Measurements from ENCODE around the gene IQCE.

Gene IQCE

GRCh38 chr7:2558629-2559282 lies at the start of gene IQCE:
Gene IQCE (plus strand): TSS chr7:2558979. CDS start chr7:2559182, 203 bp downstream.
- no peaks in the 10 kb centered on the region for H3K79me2 ChIP-seq (ENCODE audit: insufficient read depth, low read length)
- H4K20me1 ChIP-seq (ENCODE audit: insufficient read depth, low read length): no peaks in the 10 kb centered on the region
- TF ChIP-seq EZH2 (IDR thresholded peaks at IDR 0.05; ENCODE audit: borderline replicate concordance, low read length) (no peak), CTCF (IDR thresholded peaks at IDR 0.05; ENCODE audit: low read length) (no peak)
- peaks cover under 1% of the 10 kb centered on the region; the same call in 1 of the 2 replicates for H3K36me3 ChIP-seq (ENCODE audit: insufficient read depth, low read length)
- H3K9me3 ChIP-seq (ENCODE audit: low read length): no peaks in the 10 kb centered on the region
- H3K4me2 ChIP-seq (ENCODE audit: low read length): peak within 1 kb of the TSS; percentile 80
- peaks cover 21% of the 10 kb centered on the region for H3K4me1 ChIP-seq (ENCODE audit: insufficient read depth, low read length, severe bottlenecking)
- peak within 1 kb of the TSS; percentile 59; the same call in 1 of the 2 replicates for H3K9ac ChIP-seq (ENCODE audit: low read length)
- no peaks in the 10 kb centered on the region for H3F3A ChIP-seq (ENCODE audit: insufficient read depth, low read length)
- no peak within 1 kb of the TSS for H3K27ac ChIP-seq (ENCODE audit: low read depth, low read length, poor library complexity, severe bottlenecking)
- peak within 1 kb of the TSS; percentile 68 for H3K4me3 ChIP-seq (ENCODE audit: low read depth, low read length, poor library complexity, severe bottlenecking)
- H3K27me3 ChIP-seq (ENCODE audit: insufficient read depth, low read length): no peaks in the 10 kb centered on the region
- H3K9me2 ChIP-seq (ENCODE audit: low read depth, low read length): no peaks in the 10 kb centered on the region
- no peak within 1 kb of the TSS for H2AFZ ChIP-seq (ENCODE audit: low read length)

- Histone ChIP-seq H4K20me1 (ENCODE audit: insufficient read depth, low read length) (no peaks in the 10 kb centered on the region), H3K79me2 (ENCODE audit: insufficient read depth, low read length) (no peaks in the 10 kb centered on the region), H3K9me3 (ENCODE audit: low read length) (no peaks in the 10 kb centered on the region), H3F3A (ENCODE audit: insufficient read depth, low read length) (no peaks in the 10 kb centered on the region), H3K27me3 (ENCODE audit: insufficient read depth, low read length) (peaks cover 7% of the 10 kb centered on the region), H2AFZ (ENCODE audit: low read length) (no peak overlapping the region), H3K36me3 (ENCODE audit: insufficient read depth, low read length) (no peaks in the 10 kb centered on the region), H3K4me3 (ENCODE audit: low read depth, low read length, poor library complexity, severe bottlenecking) (no peak overlapping the region), H3K4me1 (ENCODE audit: insufficient read depth, low read length, severe bottlenecking) (peaks cover 45% of the 10 kb centered on the region), H3K4me2 (ENCODE audit: low read length) (peak overlapping the region; percentile 34; the same call in 1 of the 2 replicates), H3K9ac (ENCODE audit: low read length) (no peak overlapping the region), H3K9me2 (ENCODE audit: low read depth, low read length) (no peaks in the 10 kb centered on the region), H3K27ac (ENCODE audit: low read depth, low read length, poor library complexity, severe bottlenecking) (no peak overlapping the region)
- TF ChIP-seq EZH2 (IDR thresholded peaks at IDR 0.05; ENCODE audit: borderline replicate concordance, low read length) (no peak), CTCF (IDR thresholded peaks at IDR 0.05; ENCODE audit: low read length) (no peak)
These were observed 49.4 kb upstream of the IQCE start for GRCh38 chr7:2509298-2509906.

- no peaks in the 10 kb centered on the region for H3K9me3 ChIP-seq (ENCODE audit: low read length)
- no peaks in the 10 kb centered on the region for H4K20me1 ChIP-seq (ENCODE audit: insufficient read depth, low read length)
- TF ChIP-seq CTCF (IDR thresholded peaks at IDR 0.05; ENCODE audit: low read length) (no peak), EZH2 (IDR thresholded peaks at IDR 0.05; ENCODE audit: borderline replicate concordance, low read length) (no peak)
- no peaks in the 10 kb centered on the region for H3K36me3 ChIP-seq (ENCODE audit: insufficient read depth, low read length)
- H3K4me1 ChIP-seq (ENCODE audit: insufficient read depth, low read length, severe bottlenecking): peaks cover 45% of the 10 kb centered on the region
- H3F3A ChIP-seq (ENCODE audit: insufficient read depth, low read length): no peaks in the 10 kb centered on the region
- H3K4me2 ChIP-seq (ENCODE audit: low read length): peak overlapping the region; percentile 57; the same call in 1 of the 2 replicates
- peak overlapping the region; percentile 34 for H3K4me3 ChIP-seq (ENCODE audit: low read depth, low read length, poor library complexity, severe bottlenecking)
- no peak overlapping the region for H2AFZ ChIP-seq (ENCODE audit: low read length)
- H3K27me3 ChIP-seq (ENCODE audit: insufficient read depth, low read length): peaks cover under 1% of the 10 kb centered on the region; the same call in 1 of the 2 replicates
- no peaks in the 10 kb centered on the region for H3K79me2 ChIP-seq (ENCODE audit: insufficient read depth, low read length)
- H3K9ac ChIP-seq (ENCODE audit: low read length): peak overlapping the region; percentile 47; the same call in 1 of the 2 replicates
- H3K9me2 ChIP-seq (ENCODE audit: low read depth, low read length): no peaks in the 10 kb centered on the region
- H3K27ac ChIP-seq (ENCODE audit: low read depth, low read length, poor library complexity, severe bottlenecking): peak overlapping the region; percentile 89
These were observed 48.5 kb upstream of the IQCE start for GRCh38 chr7:2510130-2510776.
